K562 (cell line): ENCODE measurements around the gene TCIRG1. TPM values are rescaled to one million over a fixed set of nuclear protein-coding genes. Genes with fewer than 3 reads are reported as not detected.
A peak's percentile ranks its signal among the peaks of the same experiment; 100 is the strongest.

ENCODE experiments used
- AFF1 ChIP-seq, 2 experiments: fragments of 450-650 bp; IDR thresholded peaks; 2 replicates each; pipeline ENCODE4 v1.6.1; 2018; ENCODE audit warnings: mild to moderate bottlenecking in 2 of 2, low read depth in 1 of 2; ENCODE audit not compliant: partially characterized antibody in 2 of 2
- CBX3 ChIP-seq, 2 experiments: IDR thresholded peaks; 1 replicate in 1 of 2; 2 replicates in 1 of 2; pipeline ENCODE4 v1.6.1; 2012; ENCODE audit warnings: inconsistent platforms in 2 of 2, low read length in 2 of 2, borderline replicate concordance in 1 of 2, control low read depth in 1 of 2
- CCNT2 ChIP-seq: IDR thresholded peaks from 2 replicates; pipeline ENCODE4 v1.6.1; 2011; ENCODE audit warnings: borderline replicate concordance, low read depth, mild to moderate bottlenecking, moderate library complexity, mixed read lengths, low read length; ENCODE audit not compliant: insufficient read length; ENCODE audit errors: extremely low read depth
- ESRRA ChIP-seq: fragments of 450-650 bp; IDR thresholded peaks from 2 replicates; pipeline ENCODE4 v1.6.1; 2014; ENCODE audit warnings: low read depth, mild to moderate bottlenecking, moderate library complexity, borderline replicate concordance
- KAT7 ChIP-seq: sonication (generic); formaldehyde crosslinking; IDR thresholded peaks from 2 replicates; pipeline ENCODE4 v1.8.0; 2022; ENCODE audit warnings: missing genetic modification reagents, mild to moderate bottlenecking, borderline replicate concordance
- LCOR ChIP-seq: sonication (generic); formaldehyde crosslinking; IDR thresholded peaks from 2 replicates; pipeline ENCODE4 v1.8.0; 2022; ENCODE audit warnings: mild to moderate bottlenecking, missing genetic modification reagents
- TSHZ1 ChIP-seq: fragments of 250-450 bp; sonication (Bioruptor Pico); IDR thresholded peaks from 2 replicates; pipeline ENCODE4 v1.4.0; 2020; ENCODE audit warnings: mild to moderate bottlenecking, moderate library complexity
- ZNF586 ChIP-seq: fragments of 450-650 bp; formaldehyde crosslinking; conservative IDR thresholded peaks from 2 replicates; pipeline ENCODE4 v1.4.0; 2020; ENCODE audit warnings: mild to moderate bottlenecking, moderate library complexity
- ZNF609 ChIP-seq: sonication (generic); formaldehyde crosslinking; IDR thresholded peaks from 2 replicates; pipeline ENCODE4 v1.8.1; 2023; ENCODE audit warnings: missing genetic modification reagents, mild to moderate bottlenecking, borderline replicate concordance
- ZNF740 ChIP-seq, 3 experiments: fragments of 200-800 bp in 1 of 3; sonication (Bioruptor generic) in 1 of 3; sonication (generic) in 1 of 3; formaldehyde crosslinking in 1 of 3; IDR thresholded peaks; 2 replicates each; pipeline versions ENCODE4 v1.6.1 to v1.8.0; 2016 to 2022; ENCODE audit warnings: mild to moderate bottlenecking in 2 of 3, missing compliant biosample characterization in 2 of 3, missing genetic modification characterization in 2 of 3, missing genetic modification reagents in 1 of 3
- polyA plus RNA-seq, 8 experiments: library from polyadenylated mRNA; depleted of rRNA in 4 of 8; stranded (reverse) in 5 of 8; unstranded in 3 of 8; fragments of >200 nt; fragmentation: Nextera tagmentation in 2 of 8; fragmentation: Illumina TruSeq in 1 of 8; extraction: Ambion mirVana in 2 of 8; extraction: Trizol in 1 of 8; gene quantifications; 2 replicates each; pipeline versions ENCODE4 v1.2.1 to v1.2.3, GENCODE V29; 2011 to 2014; ENCODE audit warnings: inconsistent platforms in 1 of 8, missing spikeins in 1 of 8
- total RNA-seq, 7 experiments: library from RNA; depleted of rRNA in 6 of 7; stranded (reverse); fragments of >200 nt in 6 of 7; fragmentation: Illumina TruSeq in 2 of 7; extraction: Trizol in 2 of 7; gene quantifications; 2 replicates each; pipeline versions ENCODE4 v1.2.1 to v1.2.3, GENCODE V29; 2011 to 2021; ENCODE audit warnings: low replicate concordance in 1 of 7

Gene TCIRG1
- total and polyA plus RNA-seq, 9 of the 15 experiments (the other 6 are each of a cell fraction or from before 2014, with no cell fraction given): 0.49 to 143 (median 24.4) TPM

GRCh38 chr11:68038718-68039525 lies at the start of gene TCIRG1 (continued):
- TF ChIP-seq TSHZ1 (CRISPR knock-in tag): no peak
- no peak for TF ChIP-seq ZNF740 (CRISPR knock-in tag; IDR thresholded peaks at IDR 0.05)
- TF ChIP-seq ZNF740 (tag; IDR thresholded peaks at IDR 0.05): no peak
- TF ChIP-seq ZNF609 (CRISPR knock-in tag): peak; percentile 84; the same call in 1 of the 2 replicates
- TF ChIP-seq AFF1 (IDR thresholded peaks at IDR 0.05; ENCODE audit: low read depth in 1 of 2, partially characterized antibody in 2 of 2): no peak
- TF ChIP-seq LCOR: 0 out of 2 replicates have a peak, but pooled peaks have one; percentile 16
- peak in 1 of 2 experiments; percentile 76; a peak in 2 of 3 replicates for TF ChIP-seq CBX3 (IDR thresholded peaks at IDR 0.05; ENCODE audit: borderline replicate concordance in 1 of 2, low read length in 2 of 2)
- peak; percentile 73 for TF ChIP-seq CCNT2
- TF ChIP-seq ESRRA: peak; percentile 50
- TF ChIP-seq KAT7 (CRISPR knock-in tag): peak; percentile 12; the same call in 1 of the 2 replicates
- no peak for TF ChIP-seq ZNF586 (CRISPR knock-in tag)
